ENCODE results near the gene SBNO2.

The SBNO2 gene

GRCh38 chr19:1153891-1154730 is 20.0 kb downstream of the SBNO2 start:
- no peaks in the 10 kb centered on the region for H3K27me3 ChIP-seq (ENCODE audit: control insufficient read depth, insufficient read depth, low read length)
- no peak overlapping the region for H3K4me3 ChIP-seq (ENCODE audit: low read length)
- peaks cover 6% of the 10 kb centered on the region for H3K36me3 ChIP-seq (ENCODE audit: control insufficient read depth, low read depth, low read length)
- H3K27ac ChIP-seq (ENCODE audit: low read length): no peak overlapping the region
- H3K4me1 ChIP-seq (ENCODE audit: control insufficient read depth, low read depth, low read length): no peaks in the 10 kb centered on the region
- no peaks in the 10 kb centered on the region for H3K9me3 ChIP-seq (ENCODE audit: control insufficient read depth, low read depth, low read length)
- H3K9ac ChIP-seq (ENCODE audit: low read length): no peak overlapping the region

- H3K27me3 ChIP-seq (ENCODE audit: control insufficient read depth, insufficient read depth, low read length): no peaks in the 10 kb centered on the region
- H3K4me3 ChIP-seq (ENCODE audit: low read length): no peak overlapping the region
- H3K4me1 ChIP-seq (ENCODE audit: control insufficient read depth, low read depth, low read length): no peaks in the 10 kb centered on the region
- H3K9ac ChIP-seq (ENCODE audit: low read length): no peak overlapping the region
- no peak overlapping the region for H3K27ac ChIP-seq (ENCODE audit: low read length)
- H3K9me3 ChIP-seq (ENCODE audit: control insufficient read depth, low read depth, low read length): no peaks in the 10 kb centered on the region
- peaks cover 6% of the 10 kb centered on the region for H3K36me3 ChIP-seq (ENCODE audit: control insufficient read depth, low read depth, low read length)
Observed at GRCh38 chr19:1151917-1152587, 22.0 kb downstream of the SBNO2 start.

- Histone ChIP-seq H3K4me1 (ENCODE audit: control insufficient read depth, low read depth, low read length) (peaks cover under 1% of the 10 kb centered on the region), H3K27ac (ENCODE audit: low read length) (no peak overlapping the region), H3K4me3 (ENCODE audit: low read length) (no peak overlapping the region), H3K9ac (ENCODE audit: low read length) (no peak overlapping the region), H3K27me3 (ENCODE audit: control insufficient read depth, insufficient read depth, low read length) (no peaks in the 10 kb centered on the region), H3K9me3 (ENCODE audit: control insufficient read depth, low read depth, low read length) (no peaks in the 10 kb centered on the region), H3K36me3 (ENCODE audit: control insufficient read depth, low read depth, low read length) (peaks cover 6% of the 10 kb centered on the region)
Observed at GRCh38 chr19:1151037-1151724, 22.9 kb downstream of the SBNO2 start.

- Histone ChIP-seq H3K4me1 (ENCODE audit: control insufficient read depth, low read depth, low read length) (peaks cover 4% of the 10 kb centered on the region), H3K9ac (ENCODE audit: low read length) (no peak overlapping the region), H3K27ac (ENCODE audit: low read length) (no peak overlapping the region), H3K27me3 (ENCODE audit: control insufficient read depth, insufficient read depth, low read length) (no peaks in the 10 kb centered on the region), H3K36me3 (ENCODE audit: control insufficient read depth, low read depth, low read length) (peaks cover 6% of the 10 kb centered on the region), H3K4me3 (ENCODE audit: low read length) (no peak overlapping the region), H3K9me3 (ENCODE audit: control insufficient read depth, low read depth, low read length) (no peaks in the 10 kb centered on the region)
Observed at GRCh38 chr19:1150333-1151036, 23.6 kb downstream of the SBNO2 start.

- Histone ChIP-seq H3K9ac (ENCODE audit: low read length) (no peak overlapping the region), H3K9me3 (ENCODE audit: control insufficient read depth, low read depth, low read length) (no peaks in the 10 kb centered on the region), H3K27ac (ENCODE audit: low read length) (no peak overlapping the region), H3K4me1 (ENCODE audit: control insufficient read depth, low read depth, low read length) (peaks cover 4% of the 10 kb centered on the region), H3K36me3 (ENCODE audit: control insufficient read depth, low read depth, low read length) (peaks cover 6% of the 10 kb centered on the region), H3K4me3 (ENCODE audit: low read length) (no peak overlapping the region), H3K27me3 (ENCODE audit: control insufficient read depth, insufficient read depth, low read length) (no peaks in the 10 kb centered on the region)
Observed at GRCh38 chr19:1149259-1150045, 24.6 kb downstream of the SBNO2 start.

- no peak overlapping the region for H3K27ac ChIP-seq (ENCODE audit: low read length)
- H3K27me3 ChIP-seq (ENCODE audit: control insufficient read depth, insufficient read depth, low read length): no peaks in the 10 kb centered on the region
- no peaks in the 10 kb centered on the region for H3K9me3 ChIP-seq (ENCODE audit: control insufficient read depth, low read depth, low read length)
- H3K4me3 ChIP-seq (ENCODE audit: low read length): no peak overlapping the region
- H3K9ac ChIP-seq (ENCODE audit: low read length): no peak overlapping the region
- H3K36me3 ChIP-seq (ENCODE audit: control insufficient read depth, low read depth, low read length): peaks cover 6% of the 10 kb centered on the region
- H3K4me1 ChIP-seq (ENCODE audit: control insufficient read depth, low read depth, low read length): peaks cover 4% of the 10 kb centered on the region
Observed at GRCh38 chr19:1147934-1148549, 26.0 kb downstream of the SBNO2 start.

GRCh38 chr19:1146858-1147780 is 26.9 kb downstream of the SBNO2 start:
- Histone ChIP-seq H3K9ac (ENCODE audit: low read length) (no peak overlapping the region), H3K36me3 (ENCODE audit: control insufficient read depth, low read depth, low read length) (peaks cover 4% of the 10 kb centered on the region)

GRCh38 chr19:1146412-1146699 is 27.7 kb downstream of the SBNO2 start:
- Histone ChIP-seq H3K36me3 (ENCODE audit: control insufficient read depth, low read depth, low read length) (no peaks in the 10 kb centered on the region), H3K4me3 (ENCODE audit: low read length) (no peak overlapping the region), H3K4me1 (ENCODE audit: control insufficient read depth, low read depth, low read length) (peaks cover 4% of the 10 kb centered on the region), H3K27me3 (ENCODE audit: control insufficient read depth, insufficient read depth, low read length) (no peaks in the 10 kb centered on the region), H3K27ac (ENCODE audit: low read length) (no peak overlapping the region), H3K9ac (ENCODE audit: low read length) (peak overlapping the region; percentile 32), H3K9me3 (ENCODE audit: control insufficient read depth, low read depth, low read length) (no peaks in the 10 kb centered on the region)

More at GRCh38 chr19:1146858-1147780, 26.9 kb downstream of the SBNO2 start:
- H3K4me3 ChIP-seq (ENCODE audit: low read length): no peak overlapping the region
- no peaks in the 10 kb centered on the region for H3K9me3 ChIP-seq (ENCODE audit: control insufficient read depth, low read depth, low read length)
- no peak overlapping the region for H3K27ac ChIP-seq (ENCODE audit: low read length)
- peaks cover 4% of the 10 kb centered on the region for H3K4me1 ChIP-seq (ENCODE audit: control insufficient read depth, low read depth, low read length)
- H3K27me3 ChIP-seq (ENCODE audit: control insufficient read depth, insufficient read depth, low read length): no peaks in the 10 kb centered on the region

- Histone ChIP-seq H3K9ac (ENCODE audit: low read length) (peak overlapping the region; percentile 32), H3K4me3 (ENCODE audit: low read length) (no peak overlapping the region), H3K27me3 (ENCODE audit: control insufficient read depth, insufficient read depth, low read length) (no peaks in the 10 kb centered on the region), H3K9me3 (ENCODE audit: control insufficient read depth, low read depth, low read length) (no peaks in the 10 kb centered on the region), H3K4me1 (ENCODE audit: control insufficient read depth, low read depth, low read length) (peaks cover 4% of the 10 kb centered on the region), H3K36me3 (ENCODE audit: control insufficient read depth, low read depth, low read length) (no peaks in the 10 kb centered on the region), H3K27ac (ENCODE audit: low read length) (no peak overlapping the region)
Observed at GRCh38 chr19:1145635-1146411, 28.2 kb downstream of the SBNO2 start.
